Smooth muscle cell (in vitro differentiated cells): Measurements from ENCODE around the gene FFAR4. TPM values are rescaled to one million over a fixed set of nuclear protein-coding genes. Genes with fewer than 3 reads are reported as not detected.

ENCODE experiments used
- DNase-seq: peaks from one replicate; lab custom pipeline; 2025; ENCODE audit not compliant: unreplicated experiment; lab: John Stamatoyannopoulos, UW
- H2AFZ ChIP-seq: fragments of 200-600 bp; sonication (generic); 2 replicates; pipeline ENCODE4 v1.6.0; 2016; ENCODE audit warnings: antibody characterized with exemption, low read depth, mild to moderate bottlenecking
- H3F3A ChIP-seq: fragments of 200-600 bp; sonication (generic); 2 replicates; pipeline ENCODE4 v1.6.0; 2017; ENCODE audit warnings: antibody characterized with exemption, low read depth
- H3K27ac ChIP-seq: fragments of 200-600 bp; sonication (generic); 2 replicates; pipeline ENCODE4 v1.5.1; 2016; ENCODE audit warnings: low read depth, mild to moderate bottlenecking
- H3K27me3 ChIP-seq: fragments of 200-600 bp; sonication (generic); 2 replicates; pipeline ENCODE4 v1.6.1; 2016; ENCODE audit warnings: low read depth, mild to moderate bottlenecking
- H3K36me3 ChIP-seq: fragments of 200-600 bp; sonication (generic); 2 replicates; pipeline ENCODE4 v1.5.1; 2016; ENCODE audit warnings: low read depth
- H3K4me1 ChIP-seq: fragments of 200-600 bp; sonication (generic); 2 replicates; pipeline ENCODE4 v1.5.1; 2016; ENCODE audit warnings: low read depth
- H3K4me2 ChIP-seq: fragments of 200-600 bp; sonication (generic); 2 replicates; pipeline ENCODE4 v1.6.0; 2016; ENCODE audit warnings: mild to moderate bottlenecking
- H3K4me3 ChIP-seq: fragments of 200-600 bp; sonication (generic); 2 replicates; pipeline ENCODE4 v1.5.1; 2016; ENCODE audit warnings: mild to moderate bottlenecking
- H3K79me2 ChIP-seq: fragments of 200-600 bp; sonication (generic); 2 replicates; pipeline ENCODE4 v1.6.0; 2016; ENCODE audit warnings: low read depth, mild to moderate bottlenecking
- H3K9ac ChIP-seq: fragments of 200-600 bp; sonication (generic); 2 replicates; pipeline ENCODE4 v1.6.0; 2016; ENCODE audit warnings: low read depth
- H3K9me3 ChIP-seq: fragments of 200-600 bp; sonication (generic); replicated peaks from 2 replicates; pipeline ENCODE4 v1.5.1; 2016; ENCODE audit warnings: low read depth
- H4K20me1 ChIP-seq: fragments of 200-600 bp; sonication (generic); 2 replicates; pipeline ENCODE4 v1.6.0; 2016; ENCODE audit warnings: low read depth
- WGBS: methylation state at CpG from one replicate; pipeline ENCODE4 v1.1.7; 2016; ENCODE audit warnings: low lambda C conversion rate; 5-methylcytosine and 5-hydroxymethylcytosine counted together
- polyA plus RNA-seq: library from polyadenylated mRNA; unstranded; fragments of >200 nt; fragmentation: Nextera tagmentation; extraction: Ambion mirVana; gene quantifications from 2 replicates; pipeline ENCODE4 v1.2.1, GENCODE V29; 2016
- total RNA-seq: library from RNA; depleted of rRNA; stranded (reverse); fragments of >200 nt; gene quantifications from 2 replicates; pipeline ENCODE4 v1.2.3, GENCODE V29; 2014
- TF ChIP-seq, protein P1 (sequence below): fragments of 200-600 bp; sonication (generic); IDR thresholded peaks from 2 replicates; pipeline ENCODE4 v1.5.1; 2017; ENCODE audit warnings: borderline replicate concordance, mild to moderate bottlenecking, antibody characterized with exemption; ENCODE audit not compliant: insufficient read depth, poor library complexity, severe bottlenecking

Gene FFAR4
- total and polyA plus RNA-seq, 2 experiments from 2014 or later, result not detected

DNA sequence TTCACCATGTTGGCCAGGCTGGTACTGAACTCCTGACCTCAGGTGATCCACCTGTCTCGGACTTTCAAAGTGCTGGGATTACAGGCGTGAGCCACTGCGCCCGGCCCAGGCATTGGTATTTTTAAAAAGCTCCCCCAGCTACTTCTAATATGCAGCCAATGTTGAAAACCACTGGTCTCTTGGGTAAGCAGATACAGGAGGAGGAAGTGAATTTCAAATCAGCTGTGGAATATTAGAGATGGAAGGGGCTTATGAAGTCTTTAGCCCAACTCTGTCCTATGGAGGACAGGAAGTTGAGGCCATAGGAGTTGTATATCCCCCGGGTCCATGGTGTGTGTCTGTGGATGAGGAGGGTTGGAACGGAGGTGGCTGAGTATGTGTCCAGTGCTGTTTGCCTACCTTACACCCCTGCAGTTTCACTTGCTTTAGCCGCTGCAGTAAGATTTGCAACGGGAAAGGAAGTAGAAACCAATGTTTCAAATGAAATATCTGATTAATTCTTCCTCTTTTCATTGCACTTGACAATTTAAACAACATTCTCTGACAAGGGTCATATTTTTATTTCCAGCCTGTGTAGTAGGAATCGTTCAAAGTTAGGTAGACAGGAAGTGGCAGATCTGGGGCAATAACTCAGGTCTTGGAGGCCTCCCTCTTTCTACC, 49.2 kb downstream of the FFAR4 start:
- Histone ChIP-seq H3K9me3 (no peaks in the 10 kb centered on the region), H2AFZ (no peak overlapping the region), H3K4me1 (no peaks in the 10 kb centered on the region), H3K9ac (no peak overlapping the region), H3K27ac (no peak overlapping the region), H3K4me2 (no peak overlapping the region), H3K79me2 (no peaks in the 10 kb centered on the region), H4K20me1 (no peaks in the 10 kb centered on the region), H3K36me3 (no peaks in the 10 kb centered on the region), H3K27me3 (no peaks in the 10 kb centered on the region), H3F3A (no peaks in the 10 kb centered on the region), H3K4me3 (no peak overlapping the region)
- DNase-seq, result no peak
- TF ChIP-seq, protein P1, sequence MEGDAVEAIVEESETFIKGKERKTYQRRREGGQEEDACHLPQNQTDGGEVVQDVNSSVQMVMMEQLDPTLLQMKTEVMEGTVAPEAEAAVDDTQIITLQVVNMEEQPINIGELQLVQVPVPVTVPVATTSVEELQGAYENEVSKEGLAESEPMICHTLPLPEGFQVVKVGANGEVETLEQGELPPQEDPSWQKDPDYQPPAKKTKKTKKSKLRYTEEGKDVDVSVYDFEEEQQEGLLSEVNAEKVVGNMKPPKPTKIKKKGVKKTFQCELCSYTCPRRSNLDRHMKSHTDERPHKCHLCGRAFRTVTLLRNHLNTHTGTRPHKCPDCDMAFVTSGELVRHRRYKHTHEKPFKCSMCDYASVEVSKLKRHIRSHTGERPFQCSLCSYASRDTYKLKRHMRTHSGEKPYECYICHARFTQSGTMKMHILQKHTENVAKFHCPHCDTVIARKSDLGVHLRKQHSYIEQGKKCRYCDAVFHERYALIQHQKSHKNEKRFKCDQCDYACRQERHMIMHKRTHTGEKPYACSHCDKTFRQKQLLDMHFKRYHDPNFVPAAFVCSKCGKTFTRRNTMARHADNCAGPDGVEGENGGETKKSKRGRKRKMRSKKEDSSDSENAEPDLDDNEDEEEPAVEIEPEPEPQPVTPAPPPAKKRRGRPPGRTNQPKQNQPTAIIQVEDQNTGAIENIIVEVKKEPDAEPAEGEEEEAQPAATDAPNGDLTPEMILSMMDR, result no peak
- 95% methylated on average over 9 of the region's 9 CpGs for WGBS

DNA sequence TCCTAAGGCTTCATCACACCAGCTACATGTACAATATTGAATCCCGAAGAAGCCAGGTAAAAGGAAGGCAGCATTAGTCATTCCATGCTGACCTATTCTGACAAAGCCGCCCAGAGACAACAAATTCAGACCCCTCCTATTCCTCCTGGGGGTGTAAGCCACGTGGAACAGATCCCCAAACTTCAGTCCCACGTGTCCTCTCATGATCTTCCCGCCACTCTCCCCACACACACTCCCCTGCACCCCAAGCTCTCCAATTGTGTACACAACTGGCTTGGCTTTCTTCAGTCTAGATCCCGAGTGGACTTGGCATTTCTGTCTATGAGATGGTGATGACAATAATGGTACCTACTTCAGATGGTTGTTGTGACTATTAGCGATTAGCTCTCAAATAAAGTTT, 54.5 kb downstream of the FFAR4 start:
- no peak overlapping the region for H3K9ac ChIP-seq
- no peak for DNase-seq
- no peak overlapping the region for H3K27ac ChIP-seq
- no peak overlapping the region for H3K4me3 ChIP-seq
- 86% methylated on average over 7 of the region's 7 CpGs for WGBS
- TF ChIP-seq, protein P1, result no peak
- H3F3A ChIP-seq, result no peaks in the 10 kb centered on the region
- no peak overlapping the region for H3K4me2 ChIP-seq
- H3K9me3 ChIP-seq, result no peaks in the 10 kb centered on the region
- no peaks in the 10 kb centered on the region for H3K36me3 ChIP-seq
- peaks cover 16% of the 10 kb centered on the region for H3K27me3 ChIP-seq
- no peaks in the 10 kb centered on the region for H3K4me1 ChIP-seq
- H4K20me1 ChIP-seq, result no peaks in the 10 kb centered on the region
- no peaks in the 10 kb centered on the region for H3K79me2 ChIP-seq
- H2AFZ ChIP-seq, result no peak overlapping the region

DNA sequence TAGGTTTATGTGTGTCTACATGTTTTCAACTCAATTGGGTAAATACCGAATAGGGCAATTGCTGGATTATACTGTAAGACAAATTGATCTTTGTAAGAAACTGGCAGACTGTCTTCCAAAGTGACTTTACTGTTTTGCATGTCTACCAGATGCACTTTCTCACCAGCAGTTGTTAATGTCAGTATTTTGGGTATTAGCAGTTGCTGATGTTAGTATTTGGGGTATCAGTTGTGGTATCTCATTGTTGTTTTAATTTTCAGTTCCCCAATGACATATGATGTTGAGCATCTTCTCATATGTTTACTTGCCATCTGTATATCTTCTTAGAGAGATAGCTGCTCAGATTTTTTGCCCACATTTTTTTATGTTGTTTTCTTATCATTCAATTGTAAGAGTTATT, 56.5 kb downstream of the FFAR4 start:
- no peak overlapping the region for H3K4me3 ChIP-seq
- no peak overlapping the region for H3K4me2 ChIP-seq
- H3K27me3 ChIP-seq, result peaks cover 16% of the 10 kb centered on the region
- H3F3A ChIP-seq, result no peaks in the 10 kb centered on the region
- H4K20me1 ChIP-seq, result no peaks in the 10 kb centered on the region
- H3K36me3 ChIP-seq, result no peaks in the 10 kb centered on the region
- H3K27ac ChIP-seq, result no peak overlapping the region
- 85% methylated on average over 1 of the region's 1 CpG for WGBS
- H3K9ac ChIP-seq, result no peak overlapping the region
- TF ChIP-seq, protein P1, result no peak
- H3K9me3 ChIP-seq, result no peaks in the 10 kb centered on the region
- no peaks in the 10 kb centered on the region for H3K79me2 ChIP-seq
- no peaks in the 10 kb centered on the region for H3K4me1 ChIP-seq
- DNase-seq, result no peak
- H2AFZ ChIP-seq, result no peak overlapping the region

DNA sequence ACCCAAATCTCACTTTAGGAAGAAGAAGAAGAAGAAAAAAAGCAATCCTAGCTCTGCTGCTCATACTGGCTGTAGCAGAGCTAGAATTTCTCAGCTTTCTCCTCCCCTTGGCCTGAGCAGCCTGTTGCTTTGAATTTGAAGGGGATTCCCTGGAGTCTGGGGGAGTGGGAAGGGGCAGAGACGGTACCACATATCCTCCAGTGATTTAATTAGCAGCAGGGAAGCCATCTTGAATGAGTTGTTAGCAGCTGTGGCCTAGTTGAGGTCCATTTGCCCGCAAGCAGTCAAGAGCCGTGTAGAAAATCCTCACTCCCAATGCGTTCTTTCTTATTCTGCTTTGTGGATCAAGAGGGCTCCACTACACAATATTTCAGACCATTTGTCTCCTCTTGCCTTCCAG, 62.4 kb downstream of the FFAR4 start:
- Histone ChIP-seq H3K4me1 (no peaks in the 10 kb centered on the region), H3K27me3 (no peaks in the 10 kb centered on the region), H3K79me2 (no peaks in the 10 kb centered on the region), H3F3A (no peaks in the 10 kb centered on the region), H3K9ac (no peak overlapping the region), H3K36me3 (no peaks in the 10 kb centered on the region), H3K4me2 (no peak overlapping the region), H3K27ac (no peak overlapping the region), H2AFZ (no peak overlapping the region), H3K4me3 (no peak overlapping the region), H3K9me3 (no peaks in the 10 kb centered on the region), H4K20me1 (no peaks in the 10 kb centered on the region)
- WGBS, result 92% methylated on average over 4 of the region's 4 CpGs
- TF ChIP-seq, protein P1, result no peak
- DNase-seq, result no peak
